HG03066 (cell line): ENCODE measurements around the gene HNRNPA3.
"Not testable (repeated sequence)": the region's sequence is repeated elsewhere in the genome, so short reads cannot be mapped to it uniquely, and the experiment has no call there.

ENCODE experiments used
- ATAC-seq: cut with Tn5 transposase; IDR thresholded peaks from one replicate; pipeline ENCODE4 v1.9.1; 2021; ENCODE audit warnings: low read depth; ENCODE audit not compliant: unreplicated experiment

Gene HNRNPA3

DNA sequence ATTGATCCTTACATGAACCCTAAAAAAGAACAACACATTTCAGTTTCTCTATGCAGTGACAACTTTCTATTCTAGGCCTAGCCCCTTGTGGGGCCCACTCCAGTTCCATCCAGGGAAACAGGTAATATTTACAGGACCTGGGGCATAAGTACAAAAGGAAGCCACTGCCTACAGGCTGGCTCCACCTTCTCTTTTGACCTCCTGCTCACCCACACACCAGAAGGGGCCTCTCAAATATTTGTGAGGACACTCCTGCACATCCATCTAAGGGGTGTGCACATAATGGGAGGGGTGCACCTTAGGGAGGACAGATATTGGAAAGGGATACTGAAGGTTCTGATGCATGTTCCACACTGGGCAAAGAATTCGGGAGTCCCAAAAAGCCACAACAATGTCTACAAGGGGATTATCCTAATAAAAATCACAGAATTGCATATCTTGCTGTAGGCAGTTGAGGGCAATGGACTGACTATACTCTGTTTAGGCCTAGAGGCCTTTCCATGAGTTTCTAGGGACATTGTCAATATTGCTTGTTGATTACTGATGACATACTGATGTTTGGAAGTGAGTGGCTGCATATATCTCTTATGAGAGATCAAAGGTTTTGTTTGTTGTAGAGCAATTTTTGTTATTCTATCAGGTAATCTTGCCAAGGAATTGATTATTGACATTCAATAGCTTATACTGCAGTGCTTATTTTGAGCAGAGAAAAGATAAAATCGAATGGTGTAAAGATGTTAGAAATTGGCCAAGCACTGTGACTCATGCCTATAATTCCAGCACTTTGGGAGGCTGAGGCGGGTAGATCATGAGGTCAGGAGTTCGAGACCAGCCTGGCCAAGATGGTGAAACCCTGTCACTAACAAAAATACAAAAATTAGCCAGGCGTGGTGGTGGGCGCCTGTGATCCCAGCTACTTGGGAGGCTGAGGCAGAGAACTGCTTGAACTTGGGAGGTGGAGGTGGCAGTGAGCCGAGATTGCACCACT is 23.8 kb upstream of the HNRNPA3 start:
- ATAC-seq: no peak

GRCh38 chr2:177190941-177191340 is 21.7 kb upstream of the HNRNPA3 start:
- ATAC-seq: no peak

- ATAC-seq: no peak
Measured at GRCh38 chr2:177192788-177193187, 19.8 kb upstream of the HNRNPA3 start.

- ATAC-seq: peak; percentile 54
Measured at GRCh38 chr2:177193240-177193639, 19.4 kb upstream of the HNRNPA3 start.

DNA sequence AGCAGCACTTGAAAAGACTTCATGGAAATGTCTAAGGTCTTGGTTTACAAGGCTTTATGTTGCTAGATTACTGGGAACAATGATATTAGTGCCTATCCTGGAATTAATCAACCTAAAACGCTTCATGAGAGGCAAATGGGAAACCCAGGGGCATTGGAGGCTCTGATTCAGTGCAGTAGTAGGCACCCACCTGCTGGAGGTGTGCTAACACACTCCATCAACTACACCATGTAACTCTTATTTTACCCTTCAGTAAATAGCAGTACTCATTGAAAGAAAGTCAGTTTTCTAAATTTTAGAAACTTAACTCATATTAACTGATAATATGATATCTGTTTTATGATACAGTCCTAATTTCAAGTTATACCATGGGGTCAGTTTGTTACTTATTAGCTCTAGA is 17.4 kb upstream of the HNRNPA3 start:
- peak; percentile 56 for ATAC-seq

DNA sequence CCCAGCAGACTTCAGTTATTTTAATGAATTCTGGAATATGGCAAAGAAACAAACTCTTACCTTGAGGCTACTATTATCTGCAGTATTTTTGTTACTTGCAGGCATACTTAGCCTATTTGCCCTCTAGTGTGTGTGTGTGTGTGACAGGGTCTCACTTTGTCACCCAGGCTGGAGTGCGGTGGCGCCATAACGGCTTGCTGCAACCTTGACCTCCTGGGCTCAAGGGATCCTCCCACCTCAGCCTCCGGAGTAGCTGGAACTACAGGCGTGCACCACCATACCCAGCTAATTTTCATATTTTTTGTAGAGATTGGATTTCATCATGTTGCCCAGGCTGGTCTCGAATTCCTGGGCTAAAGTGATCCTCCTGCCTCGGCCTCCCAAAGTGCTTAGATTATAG is 12.2 kb upstream of the HNRNPA3 start:
- ATAC-seq: not testable (repeated sequence)

DNA sequence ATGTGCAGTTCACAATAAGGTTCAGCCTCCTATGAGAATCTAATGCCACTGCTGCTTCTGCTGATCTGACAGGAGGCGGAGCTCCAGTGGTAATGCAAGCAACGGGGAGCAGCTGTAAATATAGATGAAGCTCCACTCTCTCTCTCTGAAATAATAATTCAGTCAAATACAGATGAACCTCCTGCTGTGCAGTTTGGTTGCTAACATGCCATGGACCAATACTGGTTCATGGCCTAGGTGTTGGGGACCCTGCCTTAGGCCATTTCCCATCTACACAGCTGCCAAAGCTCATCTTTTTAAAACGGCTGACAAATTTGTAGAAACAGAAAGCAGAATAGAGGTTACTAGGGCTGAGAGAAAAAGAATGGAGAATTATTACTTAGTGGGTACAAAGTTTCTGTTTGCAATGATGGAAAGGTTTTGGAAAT is 10.7 kb upstream of the HNRNPA3 start:
- ATAC-seq: no peak

- no peak for ATAC-seq
Measured at GRCh38 chr2:177204417-177204816, 8.2 kb upstream of the HNRNPA3 start.

DNA sequence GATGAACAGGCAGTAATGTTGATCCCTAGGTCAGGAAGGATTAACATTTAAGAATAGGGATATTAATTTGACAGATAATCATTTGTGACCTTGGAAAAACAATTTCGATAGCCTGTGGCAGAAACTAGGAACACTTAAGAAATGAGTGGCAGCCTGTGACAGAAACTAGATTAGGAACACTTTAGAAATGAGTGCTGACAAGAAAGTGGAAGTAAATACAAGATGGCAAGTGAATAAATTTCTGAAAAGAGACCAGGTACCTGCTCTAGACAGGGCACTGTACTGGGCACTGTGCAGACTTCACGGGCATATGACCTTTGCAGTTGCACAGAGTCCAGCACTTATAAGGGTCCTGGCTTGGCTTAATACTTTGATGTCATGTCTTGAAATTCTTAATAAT is 5.5 kb upstream of the HNRNPA3 start:
- ATAC-seq: peak; percentile 71

DNA sequence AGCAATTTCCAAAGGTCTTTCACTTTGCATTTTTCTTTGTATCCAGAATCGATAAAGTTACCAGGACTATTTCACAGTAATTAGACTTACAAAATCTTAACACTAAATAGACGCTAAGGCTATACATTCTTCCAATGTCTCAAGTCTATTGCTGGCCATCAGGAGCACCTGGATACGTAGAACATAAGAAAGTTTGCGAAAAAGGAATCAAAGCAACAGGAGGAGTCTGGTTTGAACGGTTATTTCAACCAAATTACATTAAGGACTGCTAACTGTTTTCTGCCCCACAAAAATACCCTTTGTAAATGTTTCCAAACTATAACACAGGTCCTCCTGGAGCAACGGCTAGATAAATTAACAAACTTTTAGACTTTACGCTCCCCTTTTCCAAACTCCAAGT is 1.4 kb upstream of the HNRNPA3 start:
- ATAC-seq: no peak

GRCh38 chr2:177211576-177212105 is 953 bp upstream of the HNRNPA3 start:
- ATAC-seq: no peak

DNA sequence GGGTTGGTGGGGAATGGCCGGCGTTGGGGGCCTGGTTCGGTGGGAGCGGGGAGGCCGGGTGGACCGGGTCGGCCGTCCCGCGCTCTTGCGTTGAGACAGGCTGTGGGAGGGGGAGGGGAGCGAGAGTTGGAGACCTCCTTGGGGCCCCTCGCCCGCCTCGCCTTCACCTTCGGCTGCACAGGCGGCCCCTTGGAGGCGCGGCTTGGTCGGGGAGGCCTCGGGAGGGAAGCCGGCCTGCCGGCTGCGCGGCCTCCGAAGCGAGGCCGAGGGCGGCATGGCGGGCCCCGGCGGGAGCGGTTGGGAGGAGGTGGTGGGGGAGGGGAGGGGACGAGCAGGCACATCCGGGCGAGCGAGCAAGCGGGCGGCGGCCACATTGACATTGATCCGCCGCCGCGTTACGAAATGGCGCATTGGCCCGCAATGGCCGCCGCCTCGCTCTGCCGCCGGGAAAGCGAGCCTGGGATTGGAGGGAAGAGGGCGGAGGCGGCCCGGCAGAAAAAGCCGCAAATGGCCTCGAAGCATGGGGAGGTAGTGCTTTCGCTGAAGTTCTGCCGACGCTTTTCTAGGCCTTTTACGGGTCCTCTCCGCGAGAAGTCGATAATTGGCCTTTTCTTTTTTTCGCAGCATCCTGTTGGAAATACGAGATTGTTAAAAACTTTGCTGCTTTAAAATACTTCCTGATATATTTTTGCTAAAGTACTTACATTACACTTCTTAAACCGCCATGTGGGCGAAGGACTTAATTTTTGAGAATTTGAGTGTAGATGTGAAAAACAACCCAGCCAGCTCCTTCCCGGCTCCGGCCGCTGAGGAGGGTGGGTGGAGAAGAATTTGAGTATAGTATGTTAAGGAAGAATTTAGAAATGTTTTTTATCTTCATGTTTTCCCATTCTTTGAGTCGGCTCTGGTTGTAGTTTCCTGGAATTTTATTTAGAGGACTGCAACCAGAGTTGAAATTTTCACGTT is 580 bp downstream of the HNRNPA3 start:
- peak; percentile 46 for ATAC-seq

DNA sequence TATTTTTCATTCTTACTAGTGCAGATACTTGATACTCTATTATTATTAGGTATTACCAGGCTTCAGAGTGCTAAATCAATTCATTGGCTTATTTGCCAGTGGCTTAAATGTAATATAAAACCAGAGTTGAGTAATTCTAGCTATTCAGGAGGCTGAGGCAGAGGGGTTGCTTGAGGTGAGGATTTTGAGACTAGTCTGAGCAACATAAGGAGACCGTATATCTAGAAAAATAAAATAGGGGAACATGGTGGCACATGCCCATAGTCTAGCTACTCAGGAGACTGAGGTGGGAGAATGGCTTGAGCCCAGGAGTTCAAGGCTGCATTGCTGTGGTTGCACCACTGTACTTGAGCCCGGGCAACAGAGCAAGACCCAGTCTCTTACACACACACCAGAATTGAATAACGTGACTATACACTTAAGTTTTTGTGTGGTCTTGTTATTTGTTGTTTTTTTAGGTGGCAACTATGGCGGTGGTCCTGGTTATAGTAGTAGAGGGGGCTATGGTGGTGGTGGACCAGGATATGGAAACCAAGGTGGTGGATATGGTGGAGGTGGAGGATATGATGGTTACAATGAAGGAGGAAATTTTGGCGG is 4.8 kb downstream of the HNRNPA3 start:
- no peak for ATAC-seq

GRCh38 chr2:177219787-177220186 is 7.2 kb downstream of the HNRNPA3 start:
- ATAC-seq: not testable (repeated sequence)

GRCh38 chr2:177221534-177221933 is 8.9 kb downstream of the HNRNPA3 start:
- no peak for ATAC-seq

DNA sequence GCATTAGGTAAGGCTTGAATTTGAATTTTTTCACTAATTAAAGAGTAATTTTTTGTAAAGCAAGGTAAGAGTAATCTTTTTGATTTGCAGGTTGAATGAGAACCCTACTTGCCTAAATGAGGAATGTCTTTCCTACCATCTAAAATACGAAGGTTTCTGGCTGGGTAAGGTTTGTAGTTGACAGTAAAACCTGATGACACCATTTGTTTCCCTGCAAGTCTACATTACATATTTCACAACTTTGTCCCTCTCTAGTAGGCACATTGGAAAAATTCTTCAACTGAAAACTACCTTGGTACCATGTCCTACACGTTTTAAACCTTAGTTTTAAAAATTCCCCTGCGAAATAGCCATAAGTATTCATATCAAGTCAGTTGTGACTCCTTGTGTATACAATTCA is 9.4 kb downstream of the HNRNPA3 start:
- no peak for ATAC-seq

GRCh38 chr2:177223436-177223835 is 10.8 kb downstream of the HNRNPA3 start:
- not testable (repeated sequence) for ATAC-seq

GRCh38 chr2:177225965-177226360 is 13.4 kb downstream of the HNRNPA3 start:
- ATAC-seq: no peak

- ATAC-seq: no peak
Measured at GRCh38 chr2:177229442-177230242, 17.0 kb downstream of the HNRNPA3 start.

DNA sequence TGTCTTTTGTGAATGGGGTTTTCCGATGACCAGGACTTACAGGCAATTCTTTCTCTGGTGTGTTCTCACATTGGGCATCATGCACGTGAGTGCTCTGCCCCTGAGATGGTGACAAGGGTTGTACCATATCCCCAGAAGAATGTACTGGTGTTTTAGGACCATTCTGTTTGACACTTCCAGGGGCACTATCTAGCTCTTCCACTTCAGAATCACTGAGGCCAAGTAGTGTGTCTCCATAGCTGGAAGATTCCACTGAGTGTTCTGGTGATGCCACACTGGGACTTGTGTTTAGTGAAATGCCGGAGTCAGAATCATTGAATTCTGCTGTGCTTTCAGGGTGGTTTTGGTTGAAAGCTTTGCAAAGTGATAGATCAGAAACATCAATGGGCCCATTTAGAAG is 18.7 kb downstream of the HNRNPA3 start:
- no peak for ATAC-seq
